Islet precursor cell (in vitro differentiated cells): ENCODE measurements around the gene UQCRC2.
"Not testable (repeated sequence)": the region's sequence is repeated elsewhere in the genome, so short reads cannot be mapped to it uniquely, and the experiment has no call there.

Source experiments
- DNase-seq: peaks from one replicate; pipeline ENCODE4 v3.0.0-alpha.2; 2018

Gene UQCRC2

DNA sequence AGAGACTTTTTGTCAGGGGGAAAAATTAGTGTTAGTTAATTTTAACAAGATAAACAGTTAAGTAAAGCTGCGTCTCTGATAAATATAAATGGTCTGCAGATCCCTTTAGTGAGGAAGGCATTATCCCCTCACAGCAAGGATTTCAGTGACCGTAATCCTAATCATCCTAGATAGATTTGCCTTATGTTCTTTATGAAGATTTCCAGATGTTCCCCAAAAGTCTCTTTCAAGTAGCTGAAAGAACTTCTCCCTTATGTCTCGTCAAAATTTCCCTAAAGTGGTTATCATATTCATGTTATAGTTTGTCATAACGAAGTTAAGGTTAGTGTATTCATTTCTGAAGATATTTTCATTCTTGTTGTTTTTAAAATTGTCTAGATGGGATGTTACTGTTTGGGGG, 60.3 kb downstream of the UQCRC2 start:
- DNase-seq: no peak

DNA sequence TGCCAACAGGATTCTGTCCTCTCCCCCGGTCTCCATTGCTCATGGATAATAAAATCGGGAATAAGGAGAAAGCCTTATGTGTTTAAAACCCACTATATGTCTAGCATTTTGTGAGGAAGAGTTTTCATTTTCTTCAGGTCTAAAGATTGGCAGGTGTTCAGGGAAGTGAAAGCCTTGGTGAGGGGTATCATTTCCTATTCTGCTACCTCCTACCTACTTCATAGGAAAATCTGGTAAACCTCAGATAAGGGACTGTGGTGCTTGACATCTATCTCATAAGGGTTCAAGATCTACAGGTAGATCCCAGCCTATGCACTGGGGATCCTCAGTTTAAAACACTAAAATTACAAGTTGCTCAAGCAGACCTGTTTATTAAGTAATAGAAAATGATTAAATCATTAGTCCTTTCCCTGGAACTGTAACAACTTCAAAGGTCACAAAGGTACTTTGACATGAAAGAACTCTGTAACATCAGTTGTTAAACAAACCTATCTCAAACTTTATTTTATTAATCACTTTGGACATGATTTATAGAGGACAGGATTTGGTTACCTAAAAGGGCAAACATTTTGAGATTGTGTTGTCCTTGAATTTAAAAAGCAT, 61.2 kb downstream of the UQCRC2 start:
- no peak for DNase-seq

DNA sequence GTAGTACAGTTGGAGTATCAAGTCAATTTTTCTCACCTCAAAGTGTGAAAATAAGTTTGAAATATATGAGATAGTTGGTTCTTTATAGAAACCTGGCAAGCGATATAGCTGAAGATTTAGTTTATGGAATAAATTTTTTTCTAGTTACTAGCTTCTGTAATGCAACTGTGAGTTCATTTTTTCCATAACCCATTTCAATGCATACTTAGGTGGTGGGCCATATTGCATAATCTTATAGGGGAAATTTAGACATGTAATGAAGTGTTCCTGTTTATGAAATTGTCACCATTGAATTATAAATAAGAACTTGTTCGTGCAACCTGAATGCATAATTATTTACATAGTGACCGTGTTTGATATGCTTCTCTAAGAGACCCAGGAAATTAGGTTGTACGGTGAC, 63.8 kb downstream of the UQCRC2 start:
- DNase-seq: no peak

DNA sequence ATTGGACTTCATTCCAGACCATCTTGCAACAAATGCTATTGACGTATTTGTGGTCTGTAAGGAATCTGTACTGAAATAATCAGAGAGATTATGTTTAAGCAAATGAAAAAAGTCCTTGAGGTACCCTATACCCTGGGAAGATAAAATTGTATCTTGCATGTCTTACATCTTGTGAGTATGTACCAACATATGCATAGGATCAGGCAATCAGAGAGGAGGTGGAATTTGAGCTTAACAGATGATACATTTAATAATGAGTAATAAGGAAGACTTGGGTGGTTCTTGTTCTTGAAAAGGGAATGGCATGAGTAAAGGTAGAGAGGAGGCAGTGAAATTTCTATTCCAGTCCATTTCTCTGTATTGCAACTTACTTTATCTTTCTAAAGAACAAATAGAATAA, 65.4 kb downstream of the UQCRC2 start:
- no peak for DNase-seq

DNA sequence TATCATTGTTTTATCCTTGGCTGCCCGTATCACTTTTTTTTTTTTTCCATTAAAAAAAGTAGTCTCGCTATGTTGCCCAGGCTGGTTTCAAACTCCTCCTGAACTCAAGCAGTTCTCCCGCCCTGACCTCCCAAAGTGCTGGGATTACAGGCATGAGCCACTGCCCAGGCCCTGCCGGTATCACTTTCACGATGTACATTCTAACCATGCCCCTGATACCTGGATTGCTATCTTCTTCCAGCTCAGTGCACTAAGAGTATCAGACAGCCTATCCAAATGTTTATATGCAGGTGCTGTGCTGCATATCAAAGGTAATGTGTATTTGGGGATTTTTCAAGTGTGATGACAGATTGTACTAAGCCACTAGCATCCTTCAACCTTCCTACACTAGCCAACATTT, 69.0 kb downstream of the UQCRC2 start:
- DNase-seq: no peak

DNA sequence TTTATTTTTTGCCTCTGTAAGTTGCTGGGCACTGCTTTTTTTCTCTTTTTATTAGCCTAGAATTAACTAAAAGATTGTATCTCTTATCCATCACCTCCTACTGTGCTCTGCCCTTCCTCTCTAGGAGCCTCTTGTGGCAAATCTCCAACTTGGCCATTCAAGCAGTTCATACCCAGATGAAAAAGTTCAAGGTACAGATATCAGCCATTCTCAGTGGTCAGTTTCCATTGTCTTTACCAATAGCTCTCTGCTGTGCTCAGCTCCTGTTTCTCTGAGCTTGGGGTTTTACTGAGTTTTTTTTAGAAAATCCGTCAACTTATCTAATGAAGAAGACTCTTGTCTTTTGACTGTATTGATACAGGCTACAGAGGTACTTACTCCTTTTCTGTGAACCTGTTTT, 70.3 kb downstream of the UQCRC2 start:
- no peak for DNase-seq

DNA sequence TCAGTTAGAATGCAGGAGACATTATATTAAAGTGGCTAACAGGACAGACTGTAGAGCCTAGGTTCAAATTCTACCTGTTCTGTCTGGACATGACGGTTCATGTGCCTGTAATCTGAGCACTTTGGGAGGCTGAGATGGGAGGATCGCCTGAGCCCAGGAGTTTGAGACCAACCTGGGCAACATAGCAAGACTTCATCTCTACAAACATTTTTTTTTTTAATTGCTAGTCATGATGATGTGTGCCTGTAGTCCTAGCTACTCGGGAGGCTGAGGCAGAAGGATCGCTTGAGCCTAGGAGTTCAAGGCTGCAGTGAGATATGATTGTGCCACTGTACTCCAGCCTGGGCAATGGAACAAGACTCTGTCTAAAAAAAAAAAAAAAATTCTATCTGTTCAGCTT, 71.6 kb downstream of the UQCRC2 start:
- DNase-seq: not testable (repeated sequence)

DNA sequence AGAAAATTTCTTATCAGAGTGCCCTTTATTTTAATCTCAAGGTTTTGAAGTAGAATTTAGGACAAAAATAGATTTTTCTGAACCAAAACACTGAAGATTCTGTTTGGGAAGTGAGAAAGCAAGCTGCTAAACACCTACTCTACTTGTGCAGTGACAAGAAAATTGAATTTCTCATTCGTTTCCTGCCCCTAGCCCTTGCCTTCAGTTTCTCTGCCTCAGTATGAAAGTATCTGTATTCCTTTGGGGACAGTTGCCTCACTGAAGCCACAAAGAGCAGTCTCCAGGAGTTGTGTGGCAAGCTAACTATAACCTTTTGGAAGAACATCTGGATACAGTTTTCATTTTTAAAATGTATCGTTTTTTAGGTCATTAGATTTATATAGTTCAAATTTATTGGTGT, 74.5 kb downstream of the UQCRC2 start:
- no peak for DNase-seq

DNA sequence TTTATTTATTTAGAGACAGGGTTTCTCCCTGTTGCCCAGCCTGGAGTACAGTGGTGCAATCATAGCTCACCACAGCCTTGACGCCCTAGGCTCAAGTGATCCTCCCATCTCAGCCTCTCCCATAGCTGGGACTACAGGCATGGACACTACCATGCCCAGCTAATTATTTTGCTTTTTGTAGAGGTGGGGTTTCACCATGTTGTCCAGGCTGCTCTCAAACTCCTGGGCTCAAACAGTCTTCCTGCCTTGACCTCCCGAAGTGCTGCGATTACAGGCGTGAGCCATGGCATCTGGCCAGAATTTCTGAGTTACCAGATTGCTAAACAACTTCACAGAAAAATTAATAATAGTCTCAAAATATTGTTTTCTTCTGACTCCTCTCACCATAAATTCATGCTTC, 76.5 kb downstream of the UQCRC2 start:
- no peak for DNase-seq

DNA sequence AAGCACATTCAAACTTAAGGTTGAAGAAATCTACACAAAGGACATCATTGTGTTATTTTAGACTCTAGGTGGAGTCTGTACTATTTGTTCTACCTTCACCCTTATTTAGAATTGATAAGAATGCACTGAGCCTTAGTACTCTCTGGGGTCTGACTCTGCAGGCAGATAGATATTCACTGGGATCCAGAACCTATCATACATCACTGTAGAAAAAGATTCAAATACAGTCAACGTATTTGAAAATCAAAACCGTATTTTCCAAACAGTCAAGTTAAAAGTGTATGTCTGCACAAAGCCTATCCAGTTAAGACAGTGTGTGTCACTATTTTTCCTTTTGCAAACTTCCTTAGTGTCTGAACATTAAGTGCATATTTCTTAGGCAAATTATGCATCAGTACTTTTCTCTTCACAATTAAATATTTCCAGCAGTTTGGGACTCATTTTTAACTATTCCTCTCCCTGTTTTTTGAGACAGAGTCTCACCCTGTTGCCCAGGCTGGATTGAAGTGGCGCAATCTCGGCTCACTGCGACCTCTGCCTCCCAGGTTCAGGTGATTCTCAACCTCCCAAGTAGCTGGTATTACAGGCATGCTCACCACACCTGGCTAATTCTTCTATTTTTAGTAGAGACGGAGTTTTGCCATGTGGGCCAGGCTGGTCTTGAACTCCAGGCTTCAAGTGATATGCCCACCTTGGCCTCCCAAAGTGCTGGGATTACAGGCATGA, 77.1 kb downstream of the UQCRC2 start:
- no peak for DNase-seq

DNA sequence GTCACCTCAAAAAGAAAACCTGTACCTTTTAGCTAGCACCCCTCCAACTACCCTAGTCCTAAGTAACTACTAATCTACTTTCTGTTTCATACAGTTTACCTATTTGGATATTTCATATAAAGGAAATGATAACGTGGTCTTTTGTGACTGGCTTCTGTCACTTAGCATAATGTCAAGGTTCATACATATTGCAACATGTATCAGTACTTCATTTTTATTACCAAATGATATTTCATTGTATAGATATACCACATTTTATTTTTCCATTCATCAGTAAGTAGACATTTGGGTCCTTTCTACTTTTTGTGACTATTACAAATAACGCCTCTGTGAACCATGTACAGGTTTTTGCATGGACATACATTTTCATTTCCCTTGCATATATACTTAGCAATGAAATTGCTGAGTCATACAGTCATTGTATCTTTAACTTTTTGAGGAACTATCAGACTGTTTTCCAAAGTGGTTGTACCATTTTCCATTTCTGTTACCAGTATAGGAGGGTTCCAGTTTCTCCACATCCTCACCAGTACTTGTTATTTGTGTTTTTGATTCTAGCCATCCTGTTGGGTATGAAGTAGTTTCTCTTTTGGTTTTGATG, 78.4 kb downstream of the UQCRC2 start:
- no peak for DNase-seq
